Measurements from ENCODE around the gene SH3BP5L. TPM values are rescaled to one million over a fixed set of nuclear protein-coding genes. Genes with fewer than 3 reads are reported as not detected.

SH3BP5L gene
- total and polyA plus RNA-seq, 8 donors, result 9.6 to 20.0 (median 13.8) TPM

GRCh38 chr1:248787430-248787829 lies 38.3 kb downstream of the SH3BP5L start:
- 83 to 93% (median 91%) methylated on average over 4 of the region's 4 CpGs for WGBS, 5 donors
- intact Hi-C loops (cut with DNase I; ENCODE audit: low total_unique reads), result no loop called here
- Histone ChIP-seq H3K4me1 (peaks cover 0 to 6% (median 2%) of the 10 kb centered on the region in 4 donors), H3K27ac (no peak overlapping the region), H3K36me3 (no peaks in the 10 kb centered on the region), H3K4me3 (no peak overlapping the region), H3K27me3 (peaks cover 0 to 9% (median 0%) of the 10 kb centered on the region in 3 donors), H3K9me3 (no peaks in the 10 kb centered on the region)
- no peak for DNase-seq
- TF ChIP-seq POLR2AphosphoS5 (IDR thresholded peaks at IDR 0.05), result no peak

GRCh38 chr1:248786156-248786555 lies 39.6 kb downstream of the SH3BP5L start:
- DNase-seq, result no peak
- TF ChIP-seq CTCF (IDR thresholded peaks at IDR 0.05) (no peak), EP300 (IDR thresholded peaks at IDR 0.05) (no peak), POLR2AphosphoS5 (IDR thresholded peaks at IDR 0.05) (no peak), POLR2A (IDR thresholded peaks at IDR 0.05) (no peak)

GRCh38 chr1:248783367-248783766 lies 42.3 kb downstream of the SH3BP5L start:
- Histone ChIP-seq H3K27ac (no peak overlapping the region), H3K9me3 (peaks cover 0 to 10% (median 5%) of the 10 kb centered on the region in 4 donors), H3K4me1 (peaks cover 0 to 6% (median 2%) of the 10 kb centered on the region in 4 donors), H3K27me3 (peaks cover 0 to 9% (median 0%) of the 10 kb centered on the region in 3 donors), H3K36me3 (no peaks in the 10 kb centered on the region), H3K4me3 (no peak overlapping the region)
- 56 to 69% (median 67%) methylated on average over 3 of the region's 3 CpGs for WGBS, 5 donors
- TF ChIP-seq POLR2A (IDR thresholded peaks at IDR 0.05), result no peak
- no peak for TF ChIP-seq EP300 (IDR thresholded peaks at IDR 0.05)
- no peak for TF ChIP-seq CTCF (IDR thresholded peaks at IDR 0.05)
- TF ChIP-seq POLR2AphosphoS5 (IDR thresholded peaks at IDR 0.05), result no peak
- intact Hi-C loops (cut with DNase I; ENCODE audit: low total_unique reads), result no loop called here
- no peak for DNase-seq

More at GRCh38 chr1:248786156-248786555, 39.6 kb downstream of the SH3BP5L start:
- Histone ChIP-seq H3K27me3 (peaks cover 0 to 9% (median 0%) of the 10 kb centered on the region in 3 donors), H3K4me3 (no peak overlapping the region), H3K36me3 (no peaks in the 10 kb centered on the region), H3K27ac (no peak overlapping the region), H3K9me3 (peaks cover 0 to 4% (median 3%) of the 10 kb centered on the region in 4 donors), H3K4me1 (peaks cover 0 to 6% (median 2%) of the 10 kb centered on the region in 4 donors)
- intact Hi-C loops (cut with DNase I; ENCODE audit: low total_unique reads), result no loop called here
- WGBS, 5 donors, result 47 to 71% (median 58%) methylated on average over 3 of the region's 3 CpGs

GRCh38 chr1:248782416-248783141 lies 43.1 kb downstream of the SH3BP5L start:
- Histone ChIP-seq H3K27ac (no peak overlapping the region), H3K9me3 (peaks cover 0 to 10% (median 6%) of the 10 kb centered on the region in 4 donors), H3K27me3 (peaks cover 0 to 9% (median 0%) of the 10 kb centered on the region in 3 donors), H3K4me3 (no peak overlapping the region), H3K4me1 (peaks cover 0 to 6% (median 2%) of the 10 kb centered on the region in 4 donors), H3K36me3 (no peaks in the 10 kb centered on the region)
- intact Hi-C loops (cut with DNase I; ENCODE audit: low total_unique reads), result no loop called here
- WGBS, 5 donors, result 81 to 95% (median 87%) methylated on average over 16 of the region's 16 CpGs
- DNase-seq, result no peak
- no peak for TF ChIP-seq POLR2AphosphoS5 (IDR thresholded peaks at IDR 0.05)
- no peak for TF ChIP-seq POLR2A (IDR thresholded peaks at IDR 0.05)
- TF ChIP-seq EP300 (IDR thresholded peaks at IDR 0.05), result no peak
- TF ChIP-seq CTCF (IDR thresholded peaks at IDR 0.05), result no peak

GRCh38 chr1:248779350-248779749 lies 46.4 kb downstream of the SH3BP5L start:
- no peak for DNase-seq
- intact Hi-C loops (cut with DNase I; ENCODE audit: low total_unique reads), result no loop called here
- no peak for TF ChIP-seq CTCF (IDR thresholded peaks at IDR 0.05)
- TF ChIP-seq POLR2AphosphoS5 (IDR thresholded peaks at IDR 0.05), result no peak
- no peak for TF ChIP-seq POLR2A (IDR thresholded peaks at IDR 0.05)
- no peak for TF ChIP-seq EP300 (IDR thresholded peaks at IDR 0.05)
- Histone ChIP-seq H3K9me3 (peaks cover 0 to 23% (median 19%) of the 10 kb centered on the region in 4 donors), H3K4me1 (no peaks in the 10 kb centered on the region), H3K36me3 (no peaks in the 10 kb centered on the region), H3K4me3 (no peak overlapping the region), H3K27ac (no peak overlapping the region), H3K27me3 (peaks cover 0 to 9% (median 0%) of the 10 kb centered on the region in 3 donors)
- WGBS, 5 donors, result 28 to 58% (median 49%) methylated on average over 2 of the region's 2 CpGs

All from stomach (tissue), 9 donors.